Gastroesophageal sphincter (tissue), 3 donors: ENCODE results near the gene ZBTB3.
"Not testable (repeated sequence)": the region's sequence is repeated elsewhere in the genome, so short reads cannot be mapped to it uniquely, and the experiment has no call there.

Source experiments
- CTCF ChIP-seq, 4 experiments: fragments of 200-600 bp in 2 of 4; fragments of 450-650 bp in 2 of 4; sonication (generic) in 1 of 4; IDR thresholded peaks; one replicate each; pipeline ENCODE4 v1.5.1; 2017 to 2019; ENCODE audit warnings: antibody characterized with exemption in 4 of 4, mild to moderate bottlenecking in 2 of 4, moderate library complexity in 2 of 4
- EP300 ChIP-seq: sonication (generic); formaldehyde crosslinking; IDR thresholded peaks from one replicate; pipeline ENCODE4 v1.6.1; 2017; ENCODE audit warnings: antibody characterized with exemption, mild to moderate bottlenecking
- POLR2A ChIP-seq, 2 donors: fragments of 450-650 bp; IDR thresholded peaks; one replicate each; pipeline ENCODE4 v1.6.1; 2017; ENCODE audit warnings: antibody characterized with exemption in 2 of 2, mild to moderate bottlenecking in 2 of 2, moderate library complexity in 1 of 2
- POLR2AphosphoS5 ChIP-seq: sonication (generic); formaldehyde crosslinking; IDR thresholded peaks from one replicate; pipeline ENCODE4 v1.6.1; 2017; ENCODE audit warnings: antibody characterized with exemption

GRCh38 chr11:62703921-62704320 is 50.0 kb downstream of the ZBTB3 start:
- TF ChIP-seq CTCF (IDR thresholded peaks at IDR 0.05); POLR2A (IDR thresholded peaks at IDR 0.05); POLR2AphosphoS5; EP300: not testable (repeated sequence)
